GM08714 (cell line): ENCODE data around the gene GRK4.
"Not testable (repeated sequence)": the region's sequence is repeated elsewhere in the genome, so short reads cannot be mapped to it uniquely, and the experiment has no call there.

Source experiments
- H3K4me3 ChIP-seq: fragments of 200-500 bp; sonication (Bioruptor generic); 2 replicates; pipeline ENCODE4 v1.5.1; 2014; ENCODE audit warnings: mild to moderate bottlenecking, low read length, inconsistent platforms
- ZNF274 ChIP-seq: IDR thresholded peaks from 2 replicates; pipeline ENCODE4 v1.6.1; 2012; ENCODE audit warnings: mild to moderate bottlenecking, low read depth, low read length

The GRK4 gene

GRCh38 chr4:2942532-2943363 is 20.6 kb upstream of the GRK4 start:
- TF ChIP-seq ZNF274 = no peak
- no peak overlapping the region for H3K4me3 ChIP-seq

DNA sequence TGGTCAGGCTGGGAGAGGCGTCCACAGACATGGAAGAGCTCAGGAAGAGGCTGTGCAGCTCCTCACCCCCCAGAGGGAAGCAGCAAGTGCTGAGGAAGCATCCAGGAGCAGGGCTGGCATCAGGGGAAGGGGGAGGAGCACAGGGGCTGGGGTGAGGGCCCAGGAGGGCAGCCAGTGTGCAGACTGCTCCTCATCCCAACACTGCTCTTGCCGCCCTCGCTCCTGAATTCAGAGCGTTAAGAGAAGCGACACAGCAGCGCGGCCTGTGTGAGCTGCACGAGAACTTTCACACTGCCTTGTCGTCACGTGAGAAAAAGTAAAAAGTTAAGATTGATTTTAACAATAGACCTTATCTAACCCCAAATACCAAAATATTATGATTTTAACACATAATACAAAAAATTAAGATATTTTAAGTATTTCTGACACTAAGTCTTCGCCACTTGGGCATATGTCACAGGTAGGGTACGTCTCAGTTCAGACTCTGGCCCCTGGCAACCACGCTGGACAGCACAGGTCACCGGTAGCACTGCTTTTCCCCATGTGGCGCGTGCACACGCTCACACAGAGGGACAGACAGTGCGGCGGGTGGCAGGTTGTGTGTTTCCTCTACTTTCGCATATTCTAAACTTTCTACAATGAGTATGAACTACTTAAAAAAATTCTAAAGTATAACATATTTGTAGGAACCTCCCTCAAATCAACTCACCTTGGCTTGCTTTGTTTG is 19.8 kb upstream of the GRK4 start:
- TF ChIP-seq ZNF274 = no peak
- H3K4me3 ChIP-seq = no peak overlapping the region

DNA sequence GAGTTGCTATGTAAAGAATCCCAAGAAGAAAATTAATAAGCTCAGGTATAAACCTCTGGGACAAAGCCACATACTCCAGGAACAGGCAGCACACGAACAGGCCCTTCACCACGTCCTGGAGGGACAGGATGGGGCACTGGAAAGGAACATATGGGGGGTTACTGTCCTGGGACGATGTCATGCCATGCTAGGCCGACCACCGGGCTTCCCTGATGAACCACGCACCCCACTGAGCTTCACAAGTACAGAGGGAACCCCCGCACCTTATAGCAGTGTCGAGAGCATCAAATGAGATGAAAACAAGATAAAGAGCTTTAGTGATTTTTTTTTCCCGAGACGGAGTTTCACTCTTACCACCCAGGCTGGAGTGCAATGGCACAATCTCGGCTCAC is 19.3 kb upstream of the GRK4 start:
- no peak for TF ChIP-seq ZNF274
- H3K4me3 ChIP-seq = no peak overlapping the region

GRCh38 chr4:2944586-2945526 is 18.5 kb upstream of the GRK4 start:
- TF ChIP-seq ZNF274 = no peak
- H3K4me3 ChIP-seq = no peak overlapping the region

- not testable (repeated sequence) for H3K4me3 ChIP-seq
Measured at GRCh38 chr4:2945619-2946604, 17.5 kb upstream of the GRK4 start.

DNA sequence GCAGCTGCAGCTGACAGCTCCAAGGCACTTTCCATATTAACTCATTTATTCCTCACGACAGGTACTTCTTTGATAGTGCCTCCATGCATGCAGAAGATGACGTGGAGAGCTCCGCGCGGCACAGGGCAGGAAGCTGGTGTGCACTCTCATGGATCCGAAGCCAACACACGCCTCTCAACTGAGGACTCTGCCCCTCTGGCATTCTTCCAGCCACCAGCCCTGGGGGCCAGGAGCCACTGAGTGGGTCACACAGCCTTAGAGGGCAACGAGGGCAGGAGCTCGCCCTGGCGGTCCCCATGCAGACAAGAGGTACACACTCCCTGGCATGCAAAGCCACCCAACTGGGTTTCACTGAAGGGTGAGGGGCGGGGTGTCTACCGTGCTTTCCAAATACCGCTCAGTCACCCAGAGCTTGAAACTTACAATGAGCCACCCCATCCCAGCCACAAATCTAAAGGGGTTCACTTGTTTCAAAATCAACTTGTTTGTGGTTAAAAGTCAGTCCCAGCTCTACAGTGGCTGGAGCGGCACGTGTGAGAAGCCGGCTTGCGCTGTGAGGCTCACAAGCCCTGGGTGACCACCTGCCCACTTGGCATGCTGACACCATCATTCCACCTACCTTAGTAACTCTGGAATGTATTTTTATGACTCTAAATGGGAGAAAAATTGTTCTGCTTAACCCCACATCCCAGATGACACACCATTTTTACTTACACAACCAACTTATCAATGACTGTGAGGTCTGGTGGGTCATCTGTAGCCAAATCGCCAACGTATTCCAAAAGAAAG is 16.4 kb upstream of the GRK4 start:
- H3K4me3 ChIP-seq = no peak overlapping the region
- TF ChIP-seq ZNF274 = no peak

GRCh38 chr4:2947926-2948325 is 15.4 kb upstream of the GRK4 start:
- H3K4me3 ChIP-seq = no peak overlapping the region

DNA sequence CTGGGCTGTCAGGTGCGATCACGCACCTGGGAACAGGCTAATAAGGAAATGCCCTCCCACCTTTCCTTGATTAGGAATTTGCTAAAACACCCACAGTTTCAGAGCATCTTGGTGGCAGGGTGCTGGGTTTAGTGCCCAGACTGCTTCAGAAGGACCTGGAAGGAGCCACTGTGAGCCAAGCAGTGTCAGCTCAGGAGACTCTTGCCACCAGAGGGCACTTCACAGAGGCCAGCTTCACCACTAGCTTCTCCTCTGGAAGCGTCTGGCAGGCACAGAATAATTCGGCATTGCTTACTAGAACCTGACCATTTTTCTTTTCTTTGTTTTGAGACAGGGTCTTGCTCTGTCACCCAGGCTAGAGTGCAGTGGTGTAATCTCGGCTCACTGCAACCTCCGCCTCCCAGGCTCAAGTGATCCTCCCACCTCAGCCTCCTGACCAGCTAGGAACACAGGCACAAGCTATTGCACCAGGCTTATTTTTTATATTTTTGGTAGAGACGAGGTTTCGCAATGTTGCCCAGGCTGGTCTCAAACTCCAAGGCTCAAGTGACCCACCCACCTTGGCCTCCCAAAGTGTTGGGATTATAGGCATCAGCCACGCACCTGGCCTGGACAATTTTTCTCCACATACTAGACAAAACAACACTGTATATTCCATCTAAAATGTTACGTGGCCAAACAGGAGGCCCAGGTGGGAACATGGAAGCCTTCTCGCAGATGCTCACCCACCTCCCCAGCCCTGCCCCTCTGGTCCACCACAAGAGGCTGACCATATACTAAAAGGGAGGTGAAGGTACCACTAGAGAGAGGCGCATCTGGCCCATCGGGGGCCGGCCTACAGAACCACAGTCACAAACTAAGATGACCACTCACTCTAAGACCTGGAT is 14.2 kb upstream of the GRK4 start:
- no peak for TF ChIP-seq ZNF274

More at GRCh38 chr4:2947926-2948325, 15.4 kb upstream of the GRK4 start:
- no peak for TF ChIP-seq ZNF274

GRCh38 chr4:2949782-2950125 is 13.6 kb upstream of the GRK4 start:
- TF ChIP-seq ZNF274 = no peak
- no peak overlapping the region for H3K4me3 ChIP-seq

More for the DNA sequence above, 14.2 kb upstream of the GRK4 start:
- H3K4me3 ChIP-seq = no peak overlapping the region

GRCh38 chr4:2950221-2950989 is 13.0 kb upstream of the GRK4 start:
- TF ChIP-seq ZNF274 = no peak
- H3K4me3 ChIP-seq = no peak overlapping the region

DNA sequence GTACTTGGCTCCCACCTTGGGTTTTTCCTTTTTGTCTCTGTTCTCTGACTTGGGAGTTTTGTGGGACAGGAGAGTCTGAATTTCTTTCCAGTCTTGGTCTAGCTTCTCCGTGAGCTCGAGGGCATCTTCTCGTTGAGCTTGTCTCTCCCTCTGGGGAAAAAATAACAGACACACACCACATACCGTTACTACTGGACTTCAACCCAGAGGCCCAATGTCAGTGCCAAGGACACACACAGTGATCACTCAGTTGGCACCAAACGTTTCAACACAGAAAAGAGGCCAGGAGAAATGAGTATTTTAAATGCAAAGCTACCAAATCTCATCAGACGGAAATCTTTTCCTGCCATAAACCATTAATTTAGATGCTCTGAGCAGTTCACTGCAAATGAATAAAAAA is 9.9 kb upstream of the GRK4 start:
- TF ChIP-seq ZNF274 = no peak
- H3K4me3 ChIP-seq = no peak overlapping the region
